8988T (cell line): Measurements from ENCODE around the gene TERT.
"Not testable (repeated sequence)": the region's sequence is repeated elsewhere in the genome, so short reads cannot be mapped to it uniquely, and the experiment has no call there.

Experiments
- DNase-seq: peaks from one replicate; pipeline ENCODE4 v3.0.0; 2011

The TERT gene

GRCh38 chr5:1277781-1278180 is 17.1 kb downstream of the TERT start:
- no peak for DNase-seq

- no peak for DNase-seq
Observed at GRCh38 chr5:1277331-1277730, 17.5 kb downstream of the TERT start.

- DNase-seq = no peak
Observed at GRCh38 chr5:1276930-1277329, 17.9 kb downstream of the TERT start.

- DNase-seq = not testable (repeated sequence)
Observed at GRCh38 chr5:1275397-1276391, 19.2 kb downstream of the TERT start.

GRCh38 chr5:1274471-1274870 is 20.4 kb downstream of the TERT start:
- DNase-seq = no peak

- DNase-seq = no peak
Observed at GRCh38 chr5:1273745-1274144, 21.1 kb downstream of the TERT start.

- no peak for DNase-seq
Observed at GRCh38 chr5:1272201-1272600, 22.7 kb downstream of the TERT start.

GRCh38 chr5:1270933-1271914 is 23.6 kb downstream of the TERT start:
- no peak for DNase-seq

- no peak for DNase-seq
Observed at GRCh38 chr5:1270426-1270825, 24.4 kb downstream of the TERT start.

- no peak for DNase-seq
Observed at GRCh38 chr5:1268666-1269065, 26.2 kb downstream of the TERT start.

- no peak for DNase-seq
Observed at GRCh38 chr5:1268056-1268455, 26.8 kb downstream of the TERT start.

GRCh38 chr5:1267464-1267863 is 27.4 kb downstream of the TERT start:
- not testable (repeated sequence) for DNase-seq

- no peak for DNase-seq
Observed at GRCh38 chr5:1266791-1267190, 28.1 kb downstream of the TERT start.

GRCh38 chr5:1265461-1266455 is 29.1 kb downstream of the TERT start:
- no peak for DNase-seq

GRCh38 chr5:1265026-1265425 is 29.8 kb downstream of the TERT start:
- DNase-seq = no peak

GRCh38 chr5:1264211-1264610 is 30.7 kb downstream of the TERT start:
- no peak for DNase-seq

- no peak for DNase-seq
Observed at GRCh38 chr5:1262381-1262780, 32.5 kb downstream of the TERT start.

- no peak for DNase-seq
Observed at GRCh38 chr5:1261643-1262042, 33.2 kb downstream of the TERT start.

- no peak for DNase-seq
Observed at GRCh38 chr5:1259806-1260480, 34.9 kb downstream of the TERT start.

GRCh38 chr5:1257841-1258240 is 37.0 kb downstream of the TERT start:
- no peak for DNase-seq

GRCh38 chr5:1257363-1257762 is 37.5 kb downstream of the TERT start:
- DNase-seq = no peak

- no peak for DNase-seq
Observed at GRCh38 chr5:1256776-1257175, 38.1 kb downstream of the TERT start.
